Measurements from ENCODE around the gene LEAP2.

GRCh38 chr5:132850066-132850465, 23.4 kb upstream of the LEAP2 start:
- TF ChIP-seq CTCF (conservative IDR thresholded peaks at IDR 0.05 in 1 of 2, IDR thresholded peaks at IDR 0.05 in 1 of 2; ENCODE audit: extremely low read depth in 1 of 2, insufficient read depth in 1 of 2, low read depth in 1 of 2, low read length in 2 of 2) = no peak
- TF ChIP-seq EZH2 (IDR thresholded peaks at IDR 0.05; ENCODE audit: borderline replicate concordance, low read length) = no peak

Data from mammary epithelial cell (primary cell).